K562 (cell line): ENCODE measurements around the gene PGAP2. TPM values are rescaled to one million over a fixed set of nuclear protein-coding genes. Genes with fewer than 3 reads are reported as not detected.
A peak's percentile ranks its signal among the peaks of the same experiment; 100 is the strongest.

ENCODE experiments used
- ATAC-seq: fragments of 200-7000 bp; cut with Tn5 transposase; 3 replicates; pipeline ENCODE4 v1.9.1; 2020; ENCODE audit warnings: moderate library complexity
- BruUV-seq: library from RNA; stranded (reverse); fragments of 400-500 nt; replicated peaks from 2 replicates; lab custom pipeline; 2021; lab: Mats Ljungman, UMichigan
- CTCF ChIA-PET: fragments of 300-600 bp; formaldehyde crosslinking; extraction: SDS; loops from one replicate; lab custom pipeline; 2021; ENCODE audit warnings: low intra/inter-chr PET ratio; lab: Yijun Ruan, JAX
- POLR2A ChIA-PET: fragments of 300-600, 350-650 bp; sonication (Branson Sonifier 250); formaldehyde crosslinking; extraction: SDS; loops from one replicate; lab custom pipeline; 2021; ENCODE audit warnings: antibody characterized with exemption, inconsistent platforms; lab: Yijun Ruan, JAX
- DNase-seq, 4 experiments: peaks; one replicate each; pipeline versions ENCODE4 v3.0.0 to v3.0.0-alpha.2; 2011 to 2018; ENCODE audit warnings: low spot score in 3 of 4, mixed read lengths in 3 of 4; ENCODE audit errors: extremely low read depth in 1 of 4
- FAIRE-seq: peaks from 2 replicates; lab custom pipeline; 2011; peaks lifted over from hg19 to GRCh38; lab: Jason Lieb, UNC
- H2AFZ ChIP-seq: 2 replicates; pipeline ENCODE4 v1.6.0; 2011; ENCODE audit warnings: low read depth, low read length, control low read depth, inconsistent platforms
- H3K27ac ChIP-seq: fragments of 200-600 bp; 3 replicates; pipeline ENCODE4 v1.8.0; 2011; ENCODE audit warnings: low read depth, mild to moderate bottlenecking, control low read depth, inconsistent platforms, low read length, moderate library complexity, mixed read lengths; ENCODE audit errors: extremely low read depth
- H3K27me3 ChIP-seq, 2 experiments: fragments of 300-600 bp in 1 of 2; 2 replicates in 1 of 2; 3 replicates in 1 of 2; pipeline versions ENCODE4 v1.6.0 to v1.8.0; 2011; ENCODE audit warnings: inconsistent platforms in 2 of 2, low read length in 2 of 2, mild to moderate bottlenecking in 1 of 2, mixed read lengths in 1 of 2, moderate library complexity in 1 of 2; ENCODE audit not compliant: control insufficient read depth in 2 of 2, insufficient read depth in 2 of 2
- H3K36me3 ChIP-seq: fragments of 300-600 bp; 3 replicates; pipeline ENCODE4 v1.8.0; 2011; ENCODE audit warnings: mild to moderate bottlenecking, low read length, inconsistent platforms; ENCODE audit not compliant: control insufficient read depth, insufficient read depth
- H3K4me1 ChIP-seq, 2 experiments: fragments of 200-600 bp in 1 of 2; replicated peaks in 1 of 2; 2 replicates in 1 of 2; 3 replicates in 1 of 2; pipeline versions ENCODE4 v1.5.1 to v1.8.0; 2011; ENCODE audit warnings: inconsistent platforms in 2 of 2, low read length in 2 of 2, mild to moderate bottlenecking in 1 of 2, mixed read lengths in 1 of 2, moderate library complexity in 1 of 2; ENCODE audit not compliant: control insufficient read depth in 2 of 2, insufficient read depth in 2 of 2
- H3K4me2 ChIP-seq: 2 replicates; pipeline ENCODE4 v1.6.1; 2011; ENCODE audit warnings: low read length, control low read depth, inconsistent platforms, mixed read lengths; ENCODE audit not compliant: insufficient read depth
- H3K4me3 ChIP-seq: fragments of 200-600 bp; sonication (generic), shearing (Covaris generic); 2 replicates; pipeline ENCODE4 v1.5.1; 2016; ENCODE audit warnings: control low read depth, inconsistent platforms
- H3K79me2 ChIP-seq: fragments of 200-600 bp; 3 replicates; pipeline ENCODE4 v1.8.0; 2011; ENCODE audit warnings: low read length, inconsistent platforms; ENCODE audit not compliant: control insufficient read depth, insufficient read depth
- H3K9ac ChIP-seq, 2 experiments: 2 replicates each; pipeline versions ENCODE4 v1.6.0 to v1.6.1; 2011; ENCODE audit warnings: low read depth in 2 of 2, low read length in 2 of 2, control low read depth in 1 of 2, inconsistent platforms in 1 of 2, mild to moderate bottlenecking in 1 of 2, mixed read lengths in 1 of 2; ENCODE audit not compliant: insufficient read depth in 1 of 2
- H3K9me1 ChIP-seq: one replicate; pipeline ENCODE4 v1.6.0; 2011; ENCODE audit warnings: inconsistent platforms, mild to moderate bottlenecking, low read length, moderate library complexity; ENCODE audit not compliant: control insufficient read depth, insufficient read depth
- H3K9me3 ChIP-seq: replicated peaks from 2 replicates; pipeline ENCODE4 v1.5.1; 2011; ENCODE audit warnings: low read depth, low read length, inconsistent platforms; ENCODE audit not compliant: control insufficient read depth, insufficient read depth
- H4K20me1 ChIP-seq: replicated peaks from 2 replicates; pipeline ENCODE4 v1.6.1; 2011; ENCODE audit warnings: low read length, inconsistent platforms, mixed read lengths; ENCODE audit not compliant: control insufficient read depth, insufficient read depth
- ATF7 ChIP-seq: fragments of 450-650 bp; IDR thresholded peaks from 2 replicates; pipeline ENCODE4 v1.7.1; 2014; ENCODE audit warnings: mild to moderate bottlenecking, moderate library complexity
- BRF1 ChIP-seq: IDR thresholded peaks from 3 replicates; pipeline ENCODE4 v1.6.1; 2011; ENCODE audit warnings: borderline replicate concordance, mild to moderate bottlenecking; ENCODE audit not compliant: insufficient read length; ENCODE audit errors: extremely low read depth
- ELF4 ChIP-seq: fragments of 450-650 bp; formaldehyde crosslinking; IDR thresholded peaks from 2 replicates; pipeline ENCODE4 v1.4.0; 2022; ENCODE audit warnings: missing genetic modification characterization
- ETV1 ChIP-seq: fragments of 450-650 bp; conservative IDR thresholded peaks from 2 replicates; pipeline ENCODE4 v1.6.1; 2016; ENCODE audit warnings: missing genetic modification characterization, control low read depth, low read depth, missing compliant biosample characterization
- HBP1 ChIP-seq: fragments of 450-650 bp; formaldehyde crosslinking; IDR thresholded peaks from 2 replicates; pipeline ENCODE4 v1.4.0; 2022; ENCODE audit warnings: missing genetic modification characterization
- HDAC1 ChIP-seq, 2 experiments: fragments of 450-650 bp; IDR thresholded peaks; 2 replicates each; pipeline ENCODE4 v1.6.1; 2016 to 2017; ENCODE audit warnings: inconsistent platforms in 1 of 2, mild to moderate bottlenecking in 1 of 2, moderate library complexity in 1 of 2
- HEY1 ChIP-seq: fragments of 250-450 bp; sonication (Bioruptor Pico); IDR thresholded peaks from 2 replicates; pipeline ENCODE4 v1.5.0; 2020; ENCODE audit warnings: mild to moderate bottlenecking, moderate library complexity, borderline replicate concordance
- HNRNPK ChIP-seq: fragments of 200-400 bp; formaldehyde crosslinking; IDR thresholded peaks from one replicate; pipeline ENCODE4 v1.6.1; 2018; ENCODE audit warnings: mild to moderate bottlenecking, low read depth, low read length; ENCODE audit not compliant: poor library complexity, severe bottlenecking
- KLF13 ChIP-seq: fragments of 450-650 bp; IDR thresholded peaks from 2 replicates; pipeline ENCODE4 v1.6.1; 2016; ENCODE audit warnings: missing genetic modification characterization, low read depth, mild to moderate bottlenecking, missing compliant biosample characterization, moderate library complexity, borderline replicate concordance
- RB1 ChIP-seq: fragments of 450-650 bp; IDR thresholded peaks from 2 replicates; pipeline ENCODE4 v1.6.1; 2017; ENCODE audit warnings: low read depth, mild to moderate bottlenecking
- SIX5 ChIP-seq, 2 experiments: IDR thresholded peaks; 2 replicates each; pipeline ENCODE4 v1.6.1; 2011; ENCODE audit warnings: low read length in 2 of 2, borderline replicate concordance in 1 of 2, low read depth in 1 of 2, mild to moderate bottlenecking in 1 of 2, moderate library complexity in 1 of 2; ENCODE audit not compliant: insufficient read depth in 1 of 2
- STAG1 ChIP-seq: sonication (generic); formaldehyde crosslinking; IDR thresholded peaks from 2 replicates; pipeline ENCODE4 v1.5.0; 2020; ENCODE audit warnings: missing genetic modification reagents, borderline replicate concordance
- TEAD1 ChIP-seq, 2 experiments: fragments of 450-650 bp in 1 of 2; sonication (generic) in 1 of 2; formaldehyde crosslinking; IDR thresholded peaks; 2 replicates each; pipeline versions ENCODE4 v1.4.0 to v1.8.0; 2020 to 2022; ENCODE audit warnings: mild to moderate bottlenecking in 2 of 2, missing genetic modification reagents in 1 of 2
- WGBS: fragments of 100-300 bp; shearing (Covaris generic); methylation state at CpG from one replicate; pipeline ENCODE4 v1.1.6; 2016; ENCODE audit warnings: low coverage, mixed read lengths; ENCODE audit not compliant: insufficient coverage; ENCODE audit errors: missing lambda C conversion rate; 5-methylcytosine and 5-hydroxymethylcytosine counted together
- in situ Hi-C: fragments of 300-500 bp; cut with MboI; formaldehyde crosslinking; loops from 4 replicates; pipeline ENCODE4 v1.15.0; 2018; ENCODE audit warnings: inconsistent platforms, mixed read lengths
- intact Hi-C: fragments of 100-400 bp; cut with micrococcal nuclease; formaldehyde crosslinking; loops from 2 replicates; pipeline ENCODE4 v1.14.2; 2022
- polyA plus RNA-seq, 8 experiments: library from polyadenylated mRNA; depleted of rRNA in 4 of 8; stranded (reverse) in 5 of 8; unstranded in 3 of 8; fragments of >200 nt; fragmentation: Nextera tagmentation in 2 of 8; fragmentation: Illumina TruSeq in 1 of 8; extraction: Ambion mirVana in 2 of 8; extraction: Trizol in 1 of 8; gene quantifications; 2 replicates each; pipeline versions ENCODE4 v1.2.1 to v1.2.3, GENCODE V29; 2011 to 2014; ENCODE audit warnings: inconsistent platforms in 1 of 8, missing spikeins in 1 of 8
- total RNA-seq, 7 experiments: library from RNA; depleted of rRNA in 6 of 7; stranded (reverse); fragments of >200 nt in 6 of 7; fragmentation: Illumina TruSeq in 2 of 7; extraction: Trizol in 2 of 7; gene quantifications; 2 replicates each; pipeline versions ENCODE4 v1.2.1 to v1.2.3, GENCODE V29; 2011 to 2021; ENCODE audit warnings: low replicate concordance in 1 of 7
- TF ChIP-seq, protein P1 (sequence below): IDR thresholded peaks from 2 replicates; pipeline ENCODE4 v1.6.1; 2011; ENCODE audit warnings: borderline replicate concordance, low read depth, mild to moderate bottlenecking, moderate library complexity, low read length; ENCODE audit not compliant: insufficient read depth, poor library complexity, severe bottlenecking
- TF ChIP-seq, protein P2 (sequence below): fragments of 250-450 bp; sonication (Bioruptor Pico); IDR thresholded peaks from 2 replicates; pipeline ENCODE4 v1.8.0; 2021; ENCODE audit warnings: borderline replicate concordance, mild to moderate bottlenecking, moderate library complexity; ENCODE audit not compliant: poor library complexity, severe bottlenecking
- TF ChIP-seq, protein P3 (sequence below): fragments of 450-650 bp; formaldehyde crosslinking; IDR thresholded peaks from 2 replicates; pipeline ENCODE4 v1.4.0; 2020; ENCODE audit warnings: mild to moderate bottlenecking, moderate library complexity

The PGAP2 gene
- total and polyA plus RNA-seq, 9 of the 15 experiments (the other 6 are each of a cell fraction or from before 2014, with no cell fraction given), result 17.9 to 47.2 (median 33.7) TPM

GRCh38 chr11:3854660-3854976 is 46.3 kb downstream of the PGAP2 start:
- 0 out of 2 replicates have a peak overlapping the region, but pooled peaks have one; percentile 5 for H3K4me3 ChIP-seq
- ATAC-seq, result no peak; the same call in 1 of the 3 replicates
- no TSS peak for BruUV-seq
- H3K9me1 ChIP-seq, result no peaks in the 10 kb centered on the region
- CTCF ChIA-PET, result interaction anchor here (0.5 to 1.7 kb wide), 2 partner anchors 110 to 218 kb away, joined by 5 to 6 read pairs; no protein-coding TSS in a partner anchor
- H3K27me3 ChIP-seq, result no peaks in the 10 kb centered on the region
- H3K4me1 ChIP-seq, result peaks cover 39 to 42% of the 10 kb centered on the region in 2 experiments
- peak overlapping the region; percentile 72 to 81 for H3K9ac ChIP-seq
- no peak for FAIRE-seq
- in situ Hi-C loops, result no loop called here
- peaks cover 41% of the 10 kb centered on the region for H3K79me2 ChIP-seq
- no peaks in the 10 kb centered on the region for H3K36me3 ChIP-seq
- H3K9me3 ChIP-seq, result no peaks in the 10 kb centered on the region
- peak overlapping the region; percentile 82 for H3K4me2 ChIP-seq
- peak overlapping the region; percentile 95 for H2AFZ ChIP-seq
- 15% methylated on average over 7 of the region's 7 CpGs for WGBS
- intact Hi-C loops, result loop anchor here (1.0 to 2.0 kb wide), 3 partner anchors 66 to 218 kb away; no protein-coding TSS in a partner anchor
- POLR2A ChIA-PET, result interaction anchor here (0.6 to 2.4 kb wide), 24 partner anchors 10 to 240 kb away, joined by 3 to 13 read pairs (median 4); partner anchors contain the start of genes RHOG and RRM1
- H3K27ac ChIP-seq, result peak overlapping the region; percentile 86
- DNase-seq, result peak in 1 of 4 experiments; percentile 21
- H4K20me1 ChIP-seq, result no peaks in the 10 kb centered on the region
- TF ChIP-seq ATF7 (peak; percentile 94), SIX5 (IDR thresholded peaks at IDR 0.05; ENCODE audit: borderline replicate concordance in 1 of 2, insufficient read depth in 1 of 2, low read depth in 1 of 2, low read length in 2 of 2) (no peak), TEAD1 (CRISPR knock-in tag; IDR thresholded peaks at IDR 0.05) (peak in 1 of 2 experiments; percentile 65; a peak in 1 of 4 replicates), ETV1 (no peak; the same call in 1 of the 2 replicates), KLF13 (tag) (no peak), HBP1 (CRISPR knock-in tag) (no peak), HEY1 (no peak), STAG1 (CRISPR knock-in tag) (no peak), HDAC1 (IDR thresholded peaks at IDR 0.05) (no peak), HNRNPK (no peak), BRF1 (no peak), ELF4 (0 out of 2 replicates have a peak, but pooled peaks have one; percentile 29), RB1 (no peak)
- TF ChIP-seq, protein P1, sequence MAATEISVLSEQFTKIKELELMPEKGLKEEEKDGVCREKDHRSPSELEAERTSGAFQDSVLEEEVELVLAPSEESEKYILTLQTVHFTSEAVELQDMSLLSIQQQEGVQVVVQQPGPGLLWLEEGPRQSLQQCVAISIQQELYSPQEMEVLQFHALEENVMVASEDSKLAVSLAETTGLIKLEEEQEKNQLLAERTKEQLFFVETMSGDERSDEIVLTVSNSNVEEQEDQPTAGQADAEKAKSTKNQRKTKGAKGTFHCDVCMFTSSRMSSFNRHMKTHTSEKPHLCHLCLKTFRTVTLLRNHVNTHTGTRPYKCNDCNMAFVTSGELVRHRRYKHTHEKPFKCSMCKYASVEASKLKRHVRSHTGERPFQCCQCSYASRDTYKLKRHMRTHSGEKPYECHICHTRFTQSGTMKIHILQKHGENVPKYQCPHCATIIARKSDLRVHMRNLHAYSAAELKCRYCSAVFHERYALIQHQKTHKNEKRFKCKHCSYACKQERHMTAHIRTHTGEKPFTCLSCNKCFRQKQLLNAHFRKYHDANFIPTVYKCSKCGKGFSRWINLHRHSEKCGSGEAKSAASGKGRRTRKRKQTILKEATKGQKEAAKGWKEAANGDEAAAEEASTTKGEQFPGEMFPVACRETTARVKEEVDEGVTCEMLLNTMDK, result no peak
- TF ChIP-seq, protein P2, sequence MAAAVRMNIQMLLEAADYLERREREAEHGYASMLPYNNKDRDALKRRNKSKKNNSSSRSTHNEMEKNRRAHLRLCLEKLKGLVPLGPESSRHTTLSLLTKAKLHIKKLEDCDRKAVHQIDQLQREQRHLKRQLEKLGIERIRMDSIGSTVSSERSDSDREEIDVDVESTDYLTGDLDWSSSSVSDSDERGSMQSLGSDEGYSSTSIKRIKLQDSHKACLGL (CRISPR knock-in tag), result no peak
- TF ChIP-seq, protein P3, sequence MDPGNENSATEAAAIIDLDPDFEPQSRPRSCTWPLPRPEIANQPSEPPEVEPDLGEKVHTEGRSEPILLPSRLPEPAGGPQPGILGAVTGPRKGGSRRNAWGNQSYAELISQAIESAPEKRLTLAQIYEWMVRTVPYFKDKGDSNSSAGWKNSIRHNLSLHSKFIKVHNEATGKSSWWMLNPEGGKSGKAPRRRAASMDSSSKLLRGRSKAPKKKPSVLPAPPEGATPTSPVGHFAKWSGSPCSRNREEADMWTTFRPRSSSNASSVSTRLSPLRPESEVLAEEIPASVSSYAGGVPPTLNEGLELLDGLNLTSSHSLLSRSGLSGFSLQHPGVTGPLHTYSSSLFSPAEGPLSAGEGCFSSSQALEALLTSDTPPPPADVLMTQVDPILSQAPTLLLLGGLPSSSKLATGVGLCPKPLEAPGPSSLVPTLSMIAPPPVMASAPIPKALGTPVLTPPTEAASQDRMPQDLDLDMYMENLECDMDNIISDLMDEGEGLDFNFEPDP (CRISPR knock-in tag), result no peak
